Astrocyte (in vitro differentiated cells and primary cell): Measurements from ENCODE around the gene PLLP. TPM values are rescaled to one million over a fixed set of nuclear protein-coding genes. Genes with fewer than 3 reads are reported as not detected.

ENCODE experiments used
- DNase-seq: peaks from one replicate; pipeline ENCODE4 v3.0.0-alpha.2; 2010; ENCODE audit warnings: low read depth
- FAIRE-seq: peaks from 2 replicates; lab custom pipeline; 2011; peaks lifted over from hg19 to GRCh38; lab: Jason Lieb, UNC
- H2AFZ ChIP-seq: 2 replicates; pipeline ENCODE4 v1.6.0; 2012; ENCODE audit warnings: low read depth, low read length, inconsistent platforms
- H3K27ac ChIP-seq: 2 replicates; pipeline ENCODE4 v1.5.1; 2011; ENCODE audit warnings: low read depth, low read length, inconsistent platforms
- H3K27me3 ChIP-seq: 2 replicates; pipeline ENCODE4 v1.6.0; 2011; ENCODE audit warnings: low read length, inconsistent platforms; ENCODE audit not compliant: insufficient read depth
- H3K36me3 ChIP-seq: 2 replicates; pipeline ENCODE4 v1.5.1; 2011; ENCODE audit warnings: low read length, inconsistent platforms; ENCODE audit not compliant: insufficient read depth
- H3K4me1 ChIP-seq: 2 replicates; pipeline ENCODE4 v1.5.1; 2011; ENCODE audit warnings: low read length, inconsistent platforms; ENCODE audit not compliant: insufficient read depth
- H3K4me2 ChIP-seq: 2 replicates; pipeline ENCODE4 v1.6.0; 2012; ENCODE audit warnings: low read length, inconsistent platforms
- H3K4me3 ChIP-seq: 2 replicates; pipeline ENCODE4 v1.5.1; 2011; ENCODE audit warnings: low read depth, mild to moderate bottlenecking, low read length, inconsistent platforms; ENCODE audit not compliant: insufficient read depth
- H3K79me2 ChIP-seq: 2 replicates; pipeline ENCODE4 v1.6.0; 2012; ENCODE audit warnings: mild to moderate bottlenecking, low read length, inconsistent platforms; ENCODE audit not compliant: insufficient read depth
- H3K9ac ChIP-seq: 2 replicates; pipeline ENCODE4 v1.6.0; 2012; ENCODE audit warnings: mild to moderate bottlenecking, low read length, inconsistent platforms
- H3K9me3 ChIP-seq: 2 replicates; pipeline ENCODE4 v1.5.1; 2012; ENCODE audit warnings: low read depth, mild to moderate bottlenecking, low read length, inconsistent platforms; ENCODE audit not compliant: insufficient read depth
- H4K20me1 ChIP-seq: 2 replicates; pipeline ENCODE4 v1.6.0; 2012; ENCODE audit warnings: low read length, inconsistent platforms; ENCODE audit not compliant: insufficient read depth
- H3K27ac Mint-ChIP-seq: one replicate; pipeline ENCODE4 v1.8.0; 2021; ENCODE audit warnings: mild to moderate bottlenecking, mixed read lengths; ENCODE audit not compliant: unreplicated experiment
- H3K27me3 Mint-ChIP-seq: one replicate; pipeline ENCODE4 v1.8.0; 2021; ENCODE audit warnings: low read depth, mixed read lengths; ENCODE audit not compliant: unreplicated experiment
- H3K36me3 Mint-ChIP-seq: one replicate; pipeline ENCODE4 v1.8.0; 2021; ENCODE audit warnings: low read depth, mixed read lengths; ENCODE audit not compliant: unreplicated experiment
- H3K4me1 Mint-ChIP-seq: one replicate; pipeline ENCODE4 v1.8.0; 2021; ENCODE audit warnings: low read depth, mixed read lengths; ENCODE audit not compliant: unreplicated experiment
- H3K4me3 Mint-ChIP-seq: one replicate; pipeline ENCODE4 v1.8.0; 2021; ENCODE audit warnings: mild to moderate bottlenecking, moderate library complexity, mixed read lengths; ENCODE audit not compliant: unreplicated experiment
- H3K9me3 Mint-ChIP-seq: one replicate; pipeline ENCODE4 v1.8.0; 2021; ENCODE audit warnings: mild to moderate bottlenecking, mixed read lengths; ENCODE audit not compliant: unreplicated experiment
- CTCF ChIP-seq: IDR thresholded peaks from 2 replicates; pipeline ENCODE4 v1.5.1; 2011; ENCODE audit warnings: low read depth, mild to moderate bottlenecking, inconsistent platforms, low read length, moderate library complexity; ENCODE audit not compliant: insufficient read depth
- EZH2 ChIP-seq: IDR thresholded peaks from 2 replicates; pipeline ENCODE4 v1.6.1; 2012; ENCODE audit warnings: mild to moderate bottlenecking, low read length, inconsistent platforms; ENCODE audit not compliant: insufficient read depth
- total RNA-seq: library from RNA; stranded (reverse); gene quantifications from 2 replicates; pipeline ENCODE4 v1.2.1, GENCODE V29; 2021

Gene PLLP
- total RNA-seq, 1 donor from 2014 or later = 0.93 TPM

GRCh38 chr16:57263541-57264351, 20.7 kb downstream of the PLLP start:
- no peaks in the 10 kb centered on the region for H3K27me3 ChIP-seq
- no peaks in the 10 kb centered on the region for H3K79me2 ChIP-seq
- H3K9ac ChIP-seq = no peak overlapping the region
- no peak overlapping the region for H3K4me3 ChIP-seq
- Mint-ChIP-seq H3K4me3 (no peak overlapping the region), H3K36me3 (no peaks in the 10 kb centered on the region), H3K27me3 (no peaks in the 10 kb centered on the region), H3K27ac (no peak overlapping the region), H3K4me1 (peaks cover 19% of the 10 kb centered on the region), H3K9me3 (no peaks in the 10 kb centered on the region)
- H3K27ac ChIP-seq = no peak overlapping the region
- FAIRE-seq (no peak), DNase-seq (no peak)
- no peak for TF ChIP-seq CTCF
- TF ChIP-seq EZH2 = no peak
- H3K9me3 ChIP-seq = no peaks in the 10 kb centered on the region
- H3K4me1 ChIP-seq = peaks cover 14% of the 10 kb centered on the region
- no peak overlapping the region for H3K4me2 ChIP-seq
- no peaks in the 10 kb centered on the region for H3K36me3 ChIP-seq
- H4K20me1 ChIP-seq = no peaks in the 10 kb centered on the region
- H2AFZ ChIP-seq = no peak overlapping the region

- Histone ChIP-seq H3K4me2 (no peak overlapping the region), H3K9me3 (no peaks in the 10 kb centered on the region), H3K4me1 (peaks cover 14% of the 10 kb centered on the region), H3K79me2 (no peaks in the 10 kb centered on the region), H3K4me3 (no peak overlapping the region), H4K20me1 (no peaks in the 10 kb centered on the region), H3K27me3 (no peaks in the 10 kb centered on the region), H3K9ac (no peak overlapping the region), H3K27ac (no peak overlapping the region), H3K36me3 (no peaks in the 10 kb centered on the region), H2AFZ (no peak overlapping the region)
- TF ChIP-seq EZH2 (no peak), CTCF (no peak)
- H3K36me3 Mint-ChIP-seq = peaks cover 3% of the 10 kb centered on the region
- FAIRE-seq = no peak
- H3K27ac Mint-ChIP-seq = peak overlapping the region; percentile 42
- no peaks in the 10 kb centered on the region for H3K27me3 Mint-ChIP-seq
- no peak overlapping the region for H3K4me3 Mint-ChIP-seq
- H3K4me1 Mint-ChIP-seq = peaks cover 19% of the 10 kb centered on the region
- H3K9me3 Mint-ChIP-seq = no peaks in the 10 kb centered on the region
- no peak for DNase-seq
These were observed 21.5 kb downstream of the PLLP start for GRCh38 chr16:57262841-57263540.
